NCI-H748 (cell line): Measurements from ENCODE around the gene CHGA.
A peak's percentile ranks its signal among the peaks of the same experiment; 100 is the strongest.

Experiments used
- DNase-seq: peaks from one replicate; lab custom pipeline; 2025; ENCODE audit not compliant: unreplicated experiment; lab: John Stamatoyannopoulos, UW

The CHGA gene

GRCh38 chr14:92929689-92930608, 7.0 kb downstream of the CHGA start:
- no peak for DNase-seq

GRCh38 chr14:92930737-92931602, 8.0 kb downstream of the CHGA start:
- no peak for DNase-seq

- no peak for DNase-seq
Measured at GRCh38 chr14:92931681-92932447, 8.9 kb downstream of the CHGA start.

- DNase-seq: no peak
Measured at GRCh38 chr14:92932448-92933395, 9.8 kb downstream of the CHGA start.

- DNase-seq: no peak
Measured at GRCh38 chr14:92933481-92933880, 10.5 kb downstream of the CHGA start.

- no peak for DNase-seq
Measured at GRCh38 chr14:92934196-92935085, 11.5 kb downstream of the CHGA start.

GRCh38 chr14:92935446-92935845, 12.5 kb downstream of the CHGA start:
- DNase-seq: peak; percentile 21

GRCh38 chr14:92936085-92936484, 13.1 kb downstream of the CHGA start:
- no peak for DNase-seq

GRCh38 chr14:92937051-92937937, 14.3 kb downstream of the CHGA start:
- DNase-seq: peak; percentile 83

GRCh38 chr14:92938235-92938875, 15.4 kb downstream of the CHGA start:
- DNase-seq: no peak

GRCh38 chr14:92938890-92939671, 16.1 kb downstream of the CHGA start:
- DNase-seq: no peak

- DNase-seq: no peak
Measured at GRCh38 chr14:92939699-92940098, 16.7 kb downstream of the CHGA start.

- DNase-seq: no peak
Measured at GRCh38 chr14:92940543-92940942, 17.6 kb downstream of the CHGA start.

- no peak for DNase-seq
Measured at GRCh38 chr14:92941531-92941930, 18.6 kb downstream of the CHGA start.

GRCh38 chr14:92942136-92942535, 19.2 kb downstream of the CHGA start:
- no peak for DNase-seq

GRCh38 chr14:92942576-92942975, 19.6 kb downstream of the CHGA start:
- DNase-seq: no peak
